OCI-LY1 (cell line): ENCODE measurements around the gene AVPI1.

Source experiments
- EZH2 ChIP-seq: fragments of 200-600 bp; sonication (generic), shearing (Covaris generic); IDR thresholded peaks from 2 replicates; pipeline ENCODE4 v1.8.0; 2017; ENCODE audit warnings: borderline replicate concordance, mixed run types, mild to moderate bottlenecking, antibody characterized with exemption, low read length, moderate library complexity, mixed read lengths
- TF ChIP-seq, protein P1 (sequence below): fragments of 200-600 bp; sonication (generic), shearing (Covaris generic); IDR thresholded peaks from 2 replicates; pipeline ENCODE4 v1.5.1; 2017; ENCODE audit warnings: mild to moderate bottlenecking, antibody characterized with exemption, low read length, moderate library complexity, mixed read lengths

DNA sequence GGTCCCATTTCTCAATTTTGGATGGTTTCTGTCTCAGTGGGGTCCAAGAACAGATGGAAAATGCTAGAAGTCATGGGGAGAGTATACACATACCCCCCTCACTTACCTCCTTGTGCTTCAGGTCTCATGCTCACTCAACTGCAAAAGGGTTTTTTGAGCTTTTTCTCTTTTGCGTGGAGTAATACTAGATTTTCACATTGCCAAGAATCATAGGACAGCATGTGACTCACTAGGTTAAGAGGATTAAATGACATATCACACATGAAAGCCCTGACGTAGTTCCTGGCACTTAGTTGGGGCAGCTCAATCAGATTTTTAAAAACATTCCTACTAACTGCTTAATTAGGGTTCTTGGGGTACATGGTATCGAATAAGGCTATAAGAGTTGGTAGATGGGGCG is 42.1 kb downstream of the AVPI1 start:
- TF ChIP-seq, protein P1, sequence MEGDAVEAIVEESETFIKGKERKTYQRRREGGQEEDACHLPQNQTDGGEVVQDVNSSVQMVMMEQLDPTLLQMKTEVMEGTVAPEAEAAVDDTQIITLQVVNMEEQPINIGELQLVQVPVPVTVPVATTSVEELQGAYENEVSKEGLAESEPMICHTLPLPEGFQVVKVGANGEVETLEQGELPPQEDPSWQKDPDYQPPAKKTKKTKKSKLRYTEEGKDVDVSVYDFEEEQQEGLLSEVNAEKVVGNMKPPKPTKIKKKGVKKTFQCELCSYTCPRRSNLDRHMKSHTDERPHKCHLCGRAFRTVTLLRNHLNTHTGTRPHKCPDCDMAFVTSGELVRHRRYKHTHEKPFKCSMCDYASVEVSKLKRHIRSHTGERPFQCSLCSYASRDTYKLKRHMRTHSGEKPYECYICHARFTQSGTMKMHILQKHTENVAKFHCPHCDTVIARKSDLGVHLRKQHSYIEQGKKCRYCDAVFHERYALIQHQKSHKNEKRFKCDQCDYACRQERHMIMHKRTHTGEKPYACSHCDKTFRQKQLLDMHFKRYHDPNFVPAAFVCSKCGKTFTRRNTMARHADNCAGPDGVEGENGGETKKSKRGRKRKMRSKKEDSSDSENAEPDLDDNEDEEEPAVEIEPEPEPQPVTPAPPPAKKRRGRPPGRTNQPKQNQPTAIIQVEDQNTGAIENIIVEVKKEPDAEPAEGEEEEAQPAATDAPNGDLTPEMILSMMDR, result no peak
- no peak for TF ChIP-seq EZH2
